GM18519 (cell line): ENCODE results near the gene LOXHD1.

Experiments used
- ATAC-seq: cut with Tn5 transposase; IDR thresholded peaks from one replicate; pipeline ENCODE4 v1.9.1; 2021; ENCODE audit warnings: mild to moderate bottlenecking, moderate library complexity; ENCODE audit not compliant: unreplicated experiment, low FRiP score

The LOXHD1 gene

DNA sequence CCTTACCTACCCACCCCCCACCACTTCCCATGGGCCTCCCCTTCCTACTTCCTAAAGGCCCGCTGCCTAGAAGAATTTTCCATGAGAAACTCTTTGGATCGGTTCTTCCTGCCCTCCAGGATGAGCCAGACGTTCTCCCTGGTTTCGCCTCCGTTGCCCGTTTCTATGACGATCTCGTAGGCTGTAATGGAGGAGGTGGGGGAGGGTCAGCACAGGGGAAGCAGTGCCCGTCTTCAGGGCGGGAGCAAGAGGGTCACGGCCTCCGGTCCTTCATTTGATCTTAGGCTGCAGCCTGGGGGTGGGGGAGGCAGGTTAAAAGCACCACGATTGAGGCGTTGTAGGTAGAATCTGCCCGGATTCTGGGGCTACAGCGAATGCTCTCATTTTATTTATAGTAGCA is 172.0 kb downstream of the LOXHD1 start:
- no peak for ATAC-seq

- no peak for ATAC-seq
Observed at GRCh38 chr18:46482831-46483230, 174.2 kb downstream of the LOXHD1 start.

DNA sequence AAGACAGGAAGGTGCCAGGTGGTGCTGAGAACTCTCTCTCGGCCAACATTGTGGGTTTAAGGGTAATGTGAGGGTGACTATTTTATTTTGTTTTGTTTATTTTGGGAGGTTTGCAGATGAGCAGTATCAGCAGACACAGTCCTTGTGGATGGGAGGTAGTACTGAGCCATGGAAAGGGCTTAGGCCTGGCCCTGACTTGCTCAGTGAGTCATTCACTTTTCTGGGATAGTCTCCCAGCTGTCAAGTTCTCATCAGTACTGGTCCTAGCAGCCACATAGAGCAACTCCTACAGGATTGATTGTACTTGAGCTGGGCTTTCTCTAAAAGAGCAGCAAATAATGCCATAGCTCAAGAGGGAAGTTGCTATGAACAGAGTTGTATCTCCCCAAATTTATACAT is 175.2 kb downstream of the LOXHD1 start:
- ATAC-seq: no peak

GRCh38 chr18:46481048-46481846 is 175.8 kb downstream of the LOXHD1 start:
- no peak for ATAC-seq

- ATAC-seq: no peak
Observed at GRCh38 chr18:46480226-46480625, 176.8 kb downstream of the LOXHD1 start.

- ATAC-seq: no peak
Observed at GRCh38 chr18:46478796-46479195, 178.2 kb downstream of the LOXHD1 start.

GRCh38 chr18:46477425-46478011 is 179.5 kb downstream of the LOXHD1 start:
- no peak for ATAC-seq

GRCh38 chr18:46475390-46475752 is 181.6 kb downstream of the LOXHD1 start:
- ATAC-seq: no peak

- no peak for ATAC-seq
Observed at GRCh38 chr18:46474487-46475389, 182.3 kb downstream of the LOXHD1 start.

DNA sequence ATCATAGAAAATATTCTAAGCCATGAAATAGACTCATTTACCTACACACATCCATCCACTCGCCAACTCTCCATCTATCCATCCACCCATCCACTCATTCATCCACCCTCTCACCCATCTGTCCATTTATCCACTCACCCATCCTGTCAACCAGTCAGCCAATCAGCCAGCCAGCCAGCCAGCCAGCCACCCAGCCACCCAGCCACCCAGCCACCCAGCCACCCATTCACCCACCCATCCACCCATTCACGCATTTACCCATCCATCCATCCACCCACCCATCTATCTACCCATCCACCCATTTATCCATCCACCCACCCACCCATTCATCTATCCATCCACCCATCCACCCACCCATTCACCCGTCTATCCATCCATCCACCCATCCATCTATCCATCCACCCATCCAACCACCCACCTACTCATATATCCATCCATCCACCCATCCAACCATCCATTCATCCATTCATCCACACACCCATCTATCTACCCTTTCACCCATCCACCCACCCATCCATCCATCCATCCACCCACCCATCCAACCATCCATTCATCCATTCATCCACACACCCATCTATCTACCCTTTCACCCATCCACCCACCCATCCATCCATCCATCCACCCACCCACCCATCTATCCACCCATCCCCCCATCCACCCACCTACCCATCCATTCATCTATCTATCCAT is 185.1 kb downstream of the LOXHD1 start:
- no peak for ATAC-seq

GRCh38 chr18:46470714-46471113 is 186.3 kb downstream of the LOXHD1 start:
- ATAC-seq: no peak

DNA sequence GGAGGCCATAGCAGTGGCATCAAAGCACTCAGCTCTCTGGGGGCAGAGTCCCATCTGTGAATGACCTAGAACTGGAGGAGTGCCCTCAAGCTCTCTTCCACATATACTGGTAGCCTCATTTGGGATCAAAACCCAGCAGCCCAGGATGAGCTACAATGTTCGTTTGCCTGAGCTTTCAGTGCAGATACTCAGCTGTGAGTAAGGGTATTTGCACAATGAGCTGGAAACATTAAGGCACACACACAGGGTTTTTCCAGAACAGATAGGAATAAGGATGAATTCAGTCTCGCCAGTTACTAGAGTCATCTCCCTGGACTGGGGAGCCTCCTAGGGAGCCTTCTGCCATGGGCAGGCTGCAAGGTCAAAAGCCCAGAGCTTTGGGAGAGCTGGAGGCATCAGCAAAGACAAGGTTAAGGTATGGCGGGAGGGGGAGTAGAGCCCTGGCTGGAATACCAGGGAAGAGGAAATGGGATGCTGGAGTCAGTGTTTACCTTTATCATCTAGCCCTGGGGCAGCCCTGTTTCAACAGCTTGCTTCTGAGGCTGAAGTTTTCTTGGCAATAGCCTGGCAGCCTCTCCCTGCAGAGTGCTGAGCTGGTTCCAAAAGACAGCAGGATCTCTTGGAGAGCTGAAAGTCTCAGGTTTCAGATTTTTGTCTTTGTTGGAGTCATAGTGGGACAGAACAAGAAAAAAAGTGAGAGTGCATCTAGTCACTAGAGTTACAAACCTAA is 187.7 kb downstream of the LOXHD1 start:
- ATAC-seq: no peak

DNA sequence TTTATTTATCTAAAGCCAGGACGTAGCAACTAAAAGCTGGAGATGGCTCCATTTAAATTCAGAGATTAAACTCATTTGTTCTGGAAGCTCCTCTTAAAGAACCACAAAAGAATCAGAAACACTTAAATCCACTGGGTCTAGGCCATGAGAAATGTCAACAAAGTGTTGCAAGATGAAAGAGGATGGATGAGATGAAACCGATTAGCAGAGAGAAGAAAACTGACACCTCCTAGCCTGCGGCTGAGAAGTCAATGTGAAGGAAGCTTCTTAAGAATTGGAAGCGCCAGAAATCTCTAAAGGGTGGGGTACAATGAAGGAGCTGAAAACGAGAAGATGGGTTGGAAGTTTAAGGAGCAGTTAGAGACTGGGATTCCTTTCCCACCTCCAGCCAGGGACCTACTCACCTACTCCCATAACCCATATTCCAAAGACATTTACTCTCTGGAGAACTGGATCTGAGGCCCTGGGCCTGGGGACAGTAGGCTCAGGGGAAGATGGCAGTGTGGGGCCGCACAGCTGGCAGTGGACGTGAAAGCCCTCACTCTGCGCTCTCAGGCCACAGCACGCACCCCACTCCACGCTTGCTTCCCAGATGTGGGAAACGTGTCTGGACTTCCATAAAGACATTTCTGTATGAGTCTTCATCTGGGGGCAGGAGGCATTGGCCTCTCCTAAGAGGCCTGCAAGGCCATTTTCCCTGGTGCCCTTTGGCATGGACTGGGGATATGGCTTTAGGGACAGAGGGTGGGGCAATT is 188.4 kb downstream of the LOXHD1 start:
- no peak for ATAC-seq

DNA sequence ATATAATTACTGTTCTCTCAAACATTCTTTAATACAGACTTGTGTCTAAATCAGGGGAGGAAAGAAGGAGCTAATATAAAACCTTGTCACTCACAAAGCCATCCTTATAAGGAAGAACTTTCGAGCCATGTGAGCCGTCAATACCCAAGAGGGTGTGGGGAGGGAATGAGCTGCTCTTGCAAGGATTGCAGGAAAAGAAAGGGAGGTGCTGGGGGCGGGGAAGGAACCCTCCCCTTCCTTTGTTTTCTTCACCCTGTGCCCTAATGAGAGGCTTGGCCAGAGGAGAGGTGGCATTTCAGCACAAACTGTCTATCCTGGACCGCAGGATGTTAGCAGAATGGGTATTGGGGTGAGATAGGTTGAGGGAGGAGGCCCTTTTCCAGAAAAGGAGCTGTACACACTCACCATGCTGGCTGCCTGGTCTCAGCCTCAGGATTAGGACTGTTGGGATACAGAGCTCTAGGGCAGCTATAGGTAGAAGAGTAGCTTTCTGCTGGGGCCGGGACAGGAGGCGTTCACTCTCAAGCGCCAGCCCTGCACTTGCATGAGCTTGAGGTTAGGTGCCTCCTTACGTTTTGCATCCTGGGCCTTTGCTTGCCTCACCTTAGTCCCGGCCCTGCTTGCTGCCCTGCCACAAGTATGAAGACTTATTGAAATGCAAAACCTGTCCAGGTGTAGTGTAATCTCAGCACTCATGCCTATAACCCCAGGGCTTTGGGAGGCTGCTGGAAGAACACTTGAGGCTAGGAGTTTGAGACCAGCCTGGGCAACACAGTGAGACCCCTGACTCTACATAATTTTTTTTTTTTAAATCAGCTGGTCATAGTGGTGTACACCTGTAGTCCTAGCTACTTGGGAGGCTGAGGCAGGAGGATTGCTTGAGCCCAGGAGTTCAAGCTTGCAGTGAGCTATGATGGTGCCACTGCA is 190.5 kb downstream of the LOXHD1 start:
- ATAC-seq: no peak

DNA sequence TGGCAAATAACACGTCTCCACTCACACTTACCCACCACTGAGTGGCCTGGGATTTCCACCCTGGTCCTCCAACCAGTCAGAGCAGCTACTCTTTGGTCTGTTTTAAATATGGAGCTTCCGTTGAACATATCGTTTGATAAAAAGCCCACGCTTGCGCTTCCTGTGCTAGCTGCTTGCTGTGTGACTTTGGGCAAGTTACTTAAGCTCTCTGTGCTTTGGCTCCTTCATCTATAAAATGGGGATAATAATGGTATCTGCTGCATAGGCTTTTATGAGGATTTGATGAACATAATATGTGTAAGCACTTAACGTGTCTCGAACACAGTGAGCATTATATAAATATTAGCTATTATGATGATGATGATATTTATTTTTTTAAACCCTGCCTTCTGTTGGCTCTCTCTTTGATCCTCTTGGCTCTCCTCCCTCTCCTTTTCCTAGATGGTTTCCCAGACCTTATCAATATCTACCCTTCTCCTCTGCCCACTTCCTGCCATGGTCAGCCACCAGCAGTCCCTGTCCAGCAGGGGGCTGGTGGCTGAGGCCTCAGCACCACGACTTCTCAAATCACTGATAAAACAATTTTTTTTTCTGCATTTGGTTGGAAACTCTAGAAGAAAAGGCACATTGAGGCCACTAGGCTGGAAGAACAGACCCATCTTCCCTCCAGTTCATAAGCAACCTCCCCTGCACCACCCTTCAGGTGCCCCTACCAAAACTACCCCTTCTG is 191.9 kb downstream of the LOXHD1 start:
- ATAC-seq: no peak

DNA sequence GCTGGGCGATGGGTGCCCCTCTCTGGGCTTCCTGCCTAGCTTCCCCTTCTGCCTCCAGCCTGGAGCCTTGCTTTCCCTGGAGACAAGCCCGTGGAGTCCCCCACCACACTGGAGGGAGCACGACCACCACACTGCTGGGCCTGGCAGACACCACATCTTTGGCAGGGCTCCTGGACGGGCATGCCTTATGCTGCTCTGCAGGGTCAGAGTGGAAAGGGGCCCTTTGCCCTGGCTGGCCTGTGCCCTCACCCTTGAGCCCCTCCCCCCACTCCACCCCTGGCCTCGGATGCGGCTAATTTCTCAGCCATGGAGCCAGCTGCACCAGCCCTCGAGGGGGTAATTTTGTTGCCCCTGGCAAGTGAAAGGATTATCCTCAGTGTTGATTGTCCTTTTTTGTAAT is 194.5 kb downstream of the LOXHD1 start:
- no peak for ATAC-seq

DNA sequence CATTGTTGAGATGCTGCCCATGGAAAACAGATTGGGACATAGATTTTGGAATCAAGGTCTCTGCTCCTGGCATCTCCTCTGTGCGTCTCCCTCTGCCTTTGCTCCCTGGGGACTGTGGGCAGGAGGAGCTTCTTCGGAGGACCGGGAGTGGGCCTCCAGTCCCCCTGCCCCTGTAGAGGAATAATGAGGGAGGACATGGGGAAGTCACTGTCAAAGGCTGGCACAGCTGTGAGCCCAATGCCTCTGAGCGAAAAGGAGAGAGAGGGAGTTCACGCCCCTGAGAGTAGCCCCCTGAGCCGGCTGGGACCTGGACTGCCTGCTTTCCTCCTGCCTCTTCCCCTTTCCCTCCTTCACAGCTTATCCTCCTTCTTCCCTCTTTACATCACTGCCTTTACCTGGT is 195.0 kb downstream of the LOXHD1 start:
- no peak for ATAC-seq

GRCh38 chr18:46460754-46461153 is 196.3 kb downstream of the LOXHD1 start:
- no peak for ATAC-seq
